C4-2B (cell line): ENCODE measurements around the gene UGT1A6.

Experiments
- H3K27ac ChIP-seq: fragments of 450-650 bp; 2 replicates; pipeline ENCODE4 v1.5.1; 2017
- CTCF ChIP-seq: fragments of 450-650 bp; conservative IDR thresholded peaks from 2 replicates; pipeline ENCODE4 v1.5.1; 2017; ENCODE audit warnings: mild to moderate bottlenecking
- ZFX ChIP-seq: fragments of 450-650 bp; IDR thresholded peaks from 2 replicates; pipeline ENCODE4 v1.6.1; 2017

The UGT1A6 gene

GRCh38 chr2:233815861-233816260, 123.2 kb downstream of the UGT1A6 start:
- TF ChIP-seq ZFX (no peak), CTCF (no peak)
- H3K27ac ChIP-seq: no peak overlapping the region

GRCh38 chr2:233816334-233816733, 123.6 kb downstream of the UGT1A6 start:
- TF ChIP-seq ZFX (no peak), CTCF (no peak)
- H3K27ac ChIP-seq: no peak overlapping the region

GRCh38 chr2:233816771-233817170, 124.1 kb downstream of the UGT1A6 start:
- H3K27ac ChIP-seq: no peak overlapping the region
- TF ChIP-seq ZFX (no peak), CTCF (no peak)

GRCh38 chr2:233817361-233817911, 124.7 kb downstream of the UGT1A6 start:
- TF ChIP-seq ZFX (no peak), CTCF (no peak)
- no peak overlapping the region for H3K27ac ChIP-seq

GRCh38 chr2:233817995-233818638, 125.4 kb downstream of the UGT1A6 start:
- TF ChIP-seq ZFX (no peak), CTCF (no peak)
- no peak overlapping the region for H3K27ac ChIP-seq

GRCh38 chr2:233818639-233819621, 126.2 kb downstream of the UGT1A6 start:
- H3K27ac ChIP-seq: no peak overlapping the region
- no peak for TF ChIP-seq CTCF
- TF ChIP-seq ZFX: no peak
